ENCODE measurements around the gene PRCP.

The PRCP gene

DNA sequence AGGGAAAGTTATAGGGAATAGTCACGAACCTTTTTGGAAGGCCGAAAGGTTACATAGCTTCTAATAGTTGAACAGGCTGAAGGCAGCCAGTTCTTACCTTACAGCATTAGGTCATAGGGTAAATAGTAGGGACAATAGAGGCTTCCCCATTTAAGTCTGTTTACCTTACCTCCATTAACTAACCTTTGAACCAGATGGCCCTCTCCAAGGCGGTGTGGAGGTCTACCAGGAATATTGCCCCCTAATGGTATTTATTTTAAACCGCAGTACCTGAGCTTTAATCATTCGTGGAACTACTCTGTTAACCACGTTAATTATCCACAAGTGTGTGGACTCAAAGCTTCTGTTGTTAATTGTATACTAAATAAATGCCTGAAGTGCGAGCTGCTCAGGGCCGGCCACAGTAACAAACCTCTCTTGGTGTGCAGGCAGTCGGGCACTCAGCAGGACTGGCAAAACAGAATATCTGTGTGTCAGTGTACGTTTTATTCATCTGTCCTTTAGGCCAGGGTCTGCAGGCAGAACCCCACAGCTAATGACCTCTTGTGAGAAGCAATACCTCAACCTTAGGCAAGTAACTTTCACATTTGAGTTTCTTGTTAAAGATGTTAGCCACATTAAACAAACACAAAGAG, 81.7 kb downstream of the PRCP start:
- TF ChIP-seq, protein P1, sequence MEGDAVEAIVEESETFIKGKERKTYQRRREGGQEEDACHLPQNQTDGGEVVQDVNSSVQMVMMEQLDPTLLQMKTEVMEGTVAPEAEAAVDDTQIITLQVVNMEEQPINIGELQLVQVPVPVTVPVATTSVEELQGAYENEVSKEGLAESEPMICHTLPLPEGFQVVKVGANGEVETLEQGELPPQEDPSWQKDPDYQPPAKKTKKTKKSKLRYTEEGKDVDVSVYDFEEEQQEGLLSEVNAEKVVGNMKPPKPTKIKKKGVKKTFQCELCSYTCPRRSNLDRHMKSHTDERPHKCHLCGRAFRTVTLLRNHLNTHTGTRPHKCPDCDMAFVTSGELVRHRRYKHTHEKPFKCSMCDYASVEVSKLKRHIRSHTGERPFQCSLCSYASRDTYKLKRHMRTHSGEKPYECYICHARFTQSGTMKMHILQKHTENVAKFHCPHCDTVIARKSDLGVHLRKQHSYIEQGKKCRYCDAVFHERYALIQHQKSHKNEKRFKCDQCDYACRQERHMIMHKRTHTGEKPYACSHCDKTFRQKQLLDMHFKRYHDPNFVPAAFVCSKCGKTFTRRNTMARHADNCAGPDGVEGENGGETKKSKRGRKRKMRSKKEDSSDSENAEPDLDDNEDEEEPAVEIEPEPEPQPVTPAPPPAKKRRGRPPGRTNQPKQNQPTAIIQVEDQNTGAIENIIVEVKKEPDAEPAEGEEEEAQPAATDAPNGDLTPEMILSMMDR (conservative IDR thresholded peaks at IDR 0.05; ENCODE audit: control insufficient read depth, insufficient read depth, low read depth, low read length) = no peak
- no peak for DNase-seq (ENCODE audit: low read depth)
- H3K4me3 ChIP-seq (ENCODE audit: control insufficient read depth, low read depth, low read length) = no peak overlapping the region

DNA sequence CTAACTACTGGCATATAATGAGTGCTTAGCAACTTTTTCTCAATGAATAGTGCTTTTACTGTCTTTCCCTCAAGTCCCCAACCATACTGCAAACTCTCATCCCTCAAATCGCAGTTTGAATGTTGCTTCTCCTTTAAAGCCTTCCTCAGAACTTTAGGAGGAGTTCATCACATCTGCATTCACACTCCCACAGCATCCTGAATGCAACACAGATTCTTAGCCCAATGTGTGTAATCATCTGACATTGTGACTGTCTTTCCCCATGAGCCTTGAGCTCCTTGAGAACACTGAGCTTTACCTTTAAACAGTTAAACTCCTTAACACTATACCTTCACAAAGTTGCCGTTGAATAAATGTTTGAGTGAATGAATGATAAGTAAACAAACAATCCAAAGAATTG, 84.8 kb downstream of the PRCP start:
- no peak overlapping the region for H3K4me3 ChIP-seq (ENCODE audit: control insufficient read depth, low read depth, low read length)
- TF ChIP-seq, protein P1 (conservative IDR thresholded peaks at IDR 0.05; ENCODE audit: control insufficient read depth, insufficient read depth, low read depth, low read length) = no peak
- no peak for DNase-seq (ENCODE audit: low read depth)

DNA sequence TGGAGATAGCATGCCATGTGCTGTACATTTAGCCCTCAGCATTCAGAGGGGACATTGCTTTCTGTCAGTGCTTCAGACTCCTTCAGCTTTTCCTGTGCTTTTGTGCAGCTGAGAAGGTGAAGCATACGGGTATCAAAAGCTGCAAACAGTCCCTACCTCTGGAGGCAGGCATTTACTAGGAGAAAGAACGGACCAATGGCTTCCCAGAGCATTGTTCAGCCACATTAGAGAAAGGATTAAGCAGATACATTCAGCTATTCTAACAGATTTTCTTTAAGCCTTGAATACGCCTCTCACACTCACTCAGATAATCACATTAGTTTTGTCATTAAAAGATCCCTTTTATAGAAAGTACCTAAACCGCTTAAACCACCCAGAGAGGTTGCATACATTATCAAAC, 85.9 kb downstream of the PRCP start:
- DNase-seq (ENCODE audit: low read depth) = no peak
- H3K4me3 ChIP-seq (ENCODE audit: control insufficient read depth, low read depth, low read length) = no peak overlapping the region
- TF ChIP-seq, protein P1 (conservative IDR thresholded peaks at IDR 0.05; ENCODE audit: control insufficient read depth, insufficient read depth, low read depth, low read length) = no peak

DNA sequence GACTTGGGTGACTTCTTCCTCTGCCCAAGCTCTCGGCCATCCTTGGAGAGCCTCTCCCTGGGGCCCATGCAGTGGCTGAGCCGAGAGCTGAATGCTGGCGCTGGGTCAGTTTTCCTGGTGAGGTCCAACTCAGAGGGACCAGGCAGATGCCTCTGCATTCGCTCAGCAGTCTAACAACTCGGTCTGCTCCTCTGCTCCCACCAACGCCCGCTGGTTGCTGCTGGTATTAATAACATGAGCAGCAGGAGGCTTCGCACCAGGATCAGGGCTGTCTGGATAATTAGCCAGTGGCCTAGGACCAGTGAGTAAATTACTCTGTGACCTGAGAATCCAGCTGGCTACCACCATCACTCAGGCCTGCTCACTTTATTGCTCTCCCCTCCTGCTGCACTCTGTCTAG, 88.9 kb downstream of the PRCP start:
- H3K4me3 ChIP-seq (ENCODE audit: control insufficient read depth, low read depth, low read length) = no peak overlapping the region
- no peak for DNase-seq (ENCODE audit: low read depth)
- TF ChIP-seq, protein P1 (conservative IDR thresholded peaks at IDR 0.05; ENCODE audit: control insufficient read depth, insufficient read depth, low read depth, low read length) = no peak

DNA sequence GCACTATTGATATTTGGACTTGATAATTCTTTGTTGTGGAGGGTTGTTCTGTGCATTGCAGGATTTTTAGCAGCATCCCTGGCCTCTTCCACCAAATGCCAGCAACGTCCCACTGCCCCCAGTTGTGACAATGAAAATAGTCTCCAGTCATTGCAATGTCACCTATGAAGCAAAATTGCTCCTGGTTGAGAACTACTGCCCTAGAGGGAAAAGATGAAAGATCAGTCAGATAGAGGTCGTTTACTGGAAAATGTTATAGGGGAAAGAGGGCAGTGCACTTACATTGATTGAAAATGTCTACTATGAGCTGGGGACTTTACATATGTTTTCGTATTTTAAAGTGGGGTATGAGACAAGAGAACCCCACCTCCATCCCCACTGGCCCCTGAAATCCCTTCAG, 89.5 kb downstream of the PRCP start:
- H3K4me3 ChIP-seq (ENCODE audit: control insufficient read depth, low read depth, low read length) = no peak overlapping the region
- TF ChIP-seq, protein P1 (conservative IDR thresholded peaks at IDR 0.05; ENCODE audit: control insufficient read depth, insufficient read depth, low read depth, low read length) = no peak
- DNase-seq (ENCODE audit: low read depth) = no peak

DNA sequence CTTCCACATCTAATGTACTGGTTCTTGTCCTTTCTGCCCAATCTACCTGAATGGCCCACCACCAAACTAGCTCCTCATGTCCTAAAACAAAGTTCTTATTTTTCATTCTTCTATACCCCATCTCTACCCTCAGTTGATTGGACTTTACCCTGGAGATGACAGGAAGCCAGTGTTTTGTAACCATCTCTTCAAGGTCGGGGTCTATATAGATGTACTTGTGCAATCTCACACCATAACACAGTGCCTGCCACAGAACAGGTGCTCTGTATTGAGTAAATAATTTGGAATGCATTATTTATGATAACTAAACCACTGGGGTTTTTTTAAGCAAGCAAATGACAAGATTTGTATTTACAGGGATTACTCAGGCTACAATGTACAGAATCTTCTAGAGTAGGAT, 89.9 kb downstream of the PRCP start:
- no peak overlapping the region for H3K4me3 ChIP-seq (ENCODE audit: control insufficient read depth, low read depth, low read length)
- no peak for DNase-seq (ENCODE audit: low read depth)

More for the DNA sequence above, 89.9 kb downstream of the PRCP start:
- TF ChIP-seq, protein P1 (conservative IDR thresholded peaks at IDR 0.05; ENCODE audit: control insufficient read depth, insufficient read depth, low read depth, low read length) = no peak

Data from fibroblast of mammary gland (primary cell).